Measurements from ENCODE around the gene EFNB2. TPM values are rescaled to one million over a fixed set of nuclear protein-coding genes. Genes with fewer than 3 reads are reported as not detected.

EFNB2 gene
- total and polyA plus RNA-seq, 2 of the 8 experiments (the other 6 are each of a cell fraction or from before 2014, with no cell fraction given), result 8.2 to 12.0 TPM

- TF ChIP-seq CHD7 (IDR thresholded peaks at IDR 0.05; ENCODE audit: insufficient replicate concordance, low read length), result no peak
- TF ChIP-seq EP300 (IDR thresholded peaks at IDR 0.05; ENCODE audit: borderline replicate concordance in 1 of 2, low read depth in 2 of 2, low read length in 2 of 2), result no peak
- no peak for TF ChIP-seq RAD21 (IDR thresholded peaks at IDR 0.05 in 1 of 2, conservative IDR thresholded peaks at IDR 0.05 in 1 of 2; ENCODE audit: low read depth in 2 of 2, low read length in 2 of 2)
- no peak for TF ChIP-seq SP1 (IDR thresholded peaks at IDR 0.05; ENCODE audit: low read depth, low read length)
- no peak for TF ChIP-seq USF2 (IDR thresholded peaks at IDR 0.05; ENCODE audit: low read length)
- no peak for TF ChIP-seq BRCA1 (IDR thresholded peaks at IDR 0.05; ENCODE audit: low read depth, low read length)
- no peak for TF ChIP-seq HDAC6 (IDR thresholded peaks at IDR 0.05; ENCODE audit: low read depth, low read length)
- no peak for TF ChIP-seq KDM5A (IDR thresholded peaks at IDR 0.05; ENCODE audit: low read length)
These were observed 57.3 kb downstream of the EFNB2 start (continued) for GRCh38 chr13:106478116-106478515.

All from H1 (cell line).